Sigmoid colon (tissue), 7 donors: ENCODE data around the gene GALNT17. TPM values are rescaled to one million over a fixed set of nuclear protein-coding genes. Genes with fewer than 3 reads are reported as not detected.

ENCODE experiments used
- DNase-seq: peaks from one replicate; pipeline ENCODE4 v3.0.0-alpha.2; 2019
- H3K27ac ChIP-seq, 4 donors: fragments of 200-600 bp; sonication (generic); one replicate each; pipeline ENCODE4 v1.5.1; 2016 to 2019; ENCODE audit warnings: mild to moderate bottlenecking in 1 of 4
- H3K27me3 ChIP-seq, 3 donors: fragments of 200-600 bp; sonication (generic); one replicate each; pipeline ENCODE4 v1.5.1; 2019; ENCODE audit warnings: mild to moderate bottlenecking in 1 of 3
- H3K36me3 ChIP-seq, 4 donors: fragments of 200-600 bp; sonication (generic); one replicate each; pipeline ENCODE4 v1.5.1; 2016 to 2019
- H3K4me1 ChIP-seq, 4 donors: fragments of 200-600 bp; sonication (generic); one replicate each; pipeline ENCODE4 v1.5.1; 2017 to 2019
- H3K4me3 ChIP-seq, 4 donors: fragments of 200-600 bp; sonication (generic); one replicate each; pipeline ENCODE4 v1.5.1; 2017 to 2019; ENCODE audit warnings: mild to moderate bottlenecking in 2 of 4, moderate library complexity in 1 of 4
- H3K9me3 ChIP-seq, 4 donors: fragments of 200-600 bp in 3 of 4; sonication (generic) in 3 of 4; one replicate each; pipeline versions ENCODE4 v1.5.1 to v1.6.1; 2013 to 2019
- CTCF ChIP-seq, 4 experiments: fragments of 450-650 bp in 3 of 4; fragments of 200-600 bp in 1 of 4; IDR thresholded peaks; one replicate each; pipeline ENCODE4 v1.5.1; 2016 to 2019; ENCODE audit warnings: antibody characterized with exemption in 4 of 4, mild to moderate bottlenecking in 3 of 4, moderate library complexity in 2 of 4
- EP300 ChIP-seq, 4 donors: sonication (generic); formaldehyde crosslinking; IDR thresholded peaks; one replicate each; pipeline ENCODE4 v1.6.1; 2017; ENCODE audit warnings: antibody characterized with exemption in 4 of 4
- POLR2A ChIP-seq, 2 donors: fragments of 450-650 bp; IDR thresholded peaks; one replicate each; pipeline ENCODE4 v1.6.1; 2016; ENCODE audit warnings: antibody characterized with exemption in 2 of 2, mild to moderate bottlenecking in 2 of 2, moderate library complexity in 2 of 2
- POLR2AphosphoS5 ChIP-seq, 4 donors: sonication (generic); formaldehyde crosslinking; IDR thresholded peaks; one replicate each; pipeline ENCODE4 v1.6.1; 2017; ENCODE audit warnings: antibody characterized with exemption in 4 of 4
- intact Hi-C: fragments of 100-400 bp; cut with DNase I; formaldehyde crosslinking; loops from one replicate; pipeline ENCODE4 v1.15.1; 2023
- polyA plus RNA-seq, 3 donors: library from polyadenylated mRNA; stranded (reverse); fragments of 200-250 nt; gene quantifications; one replicate each; pipeline ENCODE4 v1.2.3, GENCODE V29; 2013
- small RNA-seq, 3 donors: library from RNA; depleted of rRNA; stranded (forward); fragments of <200 nt; gene quantifications; one replicate each; pipeline ENCODE3, GENCODE V24; 2016
- total RNA-seq, 4 donors: library from RNA; depleted of rRNA; stranded (reverse); fragments of >200 nt; gene quantifications; one replicate each; pipeline ENCODE4 v1.1.0, GENCODE V29; 2016
- donor health status: healthy with polysubstance abuse.
- donor health status: Bipolar disorder and iron deficiency.
- donor health status: healthy.

GALNT17 gene
- total and polyA plus RNA-seq, 7 donors, result 1.8 to 45.4 (median 15.1) TPM; not detected in 1

GRCh38 chr7:71761336-71761735 lies 629.4 kb downstream of the GALNT17 start:
- Histone ChIP-seq H3K4me1 (no peaks in the 10 kb centered on the region), H3K9me3 (peaks cover 0 to 13% (median 4%) of the 10 kb centered on the region in 4 donors), H3K4me3 (no peak overlapping the region), H3K36me3 (no peaks in the 10 kb centered on the region), H3K27ac (no peak overlapping the region), H3K27me3 (no peaks in the 10 kb centered on the region)
- TF ChIP-seq CTCF (IDR thresholded peaks at IDR 0.05) (no peak), EP300 (IDR thresholded peaks at IDR 0.05) (no peak), POLR2AphosphoS5 (IDR thresholded peaks at IDR 0.05) (no peak), POLR2A (IDR thresholded peaks at IDR 0.05) (no peak)
- intact Hi-C loops, result no loop called here
- DNase-seq, result no peak

Small RNA genes lying within 50 kb of the gene (small RNA-seq; reads per million reads assigned to genes)
- gene MIR3914-1 (0 reads per million in 3 donors), gene RN7SKP75 (0 reads per million in 3 donors)
